CD4-positive, alpha-beta T cell (primary cell): ENCODE data around the gene IRF7. TPM values are rescaled to one million over a fixed set of nuclear protein-coding genes. Genes with fewer than 3 reads are reported as not detected.

Source experiments
- ATAC-seq: fragments of 200-7000 bp; cut with Tn5 transposase; one replicate; pipeline ENCODE4 v1.10.0; 2022; ENCODE audit warnings: mild to moderate bottlenecking; ENCODE audit not compliant: poor library complexity
- CTCF ChIA-PET: fragments of 350-600 bp; sonication (Branson Sonifier 250); formaldehyde crosslinking; loops from one replicate; lab custom pipeline; 2021; ENCODE audit warnings: antibody characterized with exemption, inconsistent platforms; lab: Charles Lee
- POLR2A ChIA-PET: fragments of 350-600 bp; sonication (Branson Sonifier 250); formaldehyde crosslinking; loops from one replicate; lab custom pipeline; 2021; ENCODE audit warnings: antibody characterized with exemption, inconsistent platforms; lab: Charles Lee
- DNase-seq, 14 experiments: peaks; one replicate each; pipeline ENCODE4 v3.0.0-alpha.2; 2013 to 2020; ENCODE audit warnings: mixed read lengths in 2 of 14
- H3K27ac ChIP-seq, 2 donors: one replicate each; pipeline versions ENCODE4 v1.5.1 to v1.7.0; 2013; ENCODE audit warnings: low read length in 2 of 2, low read depth in 1 of 2, mild to moderate bottlenecking in 1 of 2
- H3K27me3 ChIP-seq, 2 experiments: 1 replicate in 1 of 2; 2 replicates in 1 of 2; pipeline versions ENCODE4 v1.6.1 to v1.7.0; 2013; ENCODE audit warnings: low read length in 2 of 2, control low read depth in 1 of 2, mild to moderate bottlenecking in 1 of 2, moderate library complexity in 1 of 2; ENCODE audit not compliant: insufficient read depth in 2 of 2, control insufficient read depth in 1 of 2
- H3K36me3 ChIP-seq: one replicate; pipeline ENCODE4 v1.6.1; 2013; ENCODE audit warnings: low read length, control low read depth; ENCODE audit not compliant: insufficient read depth
- H3K4me1 ChIP-seq: one replicate; pipeline ENCODE4 v1.6.1; 2013; ENCODE audit warnings: low read length, control low read depth; ENCODE audit not compliant: insufficient read depth
- H3K4me3 ChIP-seq: one replicate; pipeline ENCODE4 v1.5.1; 2013; ENCODE audit warnings: mild to moderate bottlenecking, low read length, moderate library complexity
- H3K9me3 ChIP-seq, 2 experiments: 1 replicate in 1 of 2; 2 replicates in 1 of 2; pipeline versions ENCODE4 v1.6.1 to v1.7.0; 2013; ENCODE audit warnings: low read length in 2 of 2, mild to moderate bottlenecking in 2 of 2, control low read depth in 1 of 2, moderate library complexity in 1 of 2; ENCODE audit not compliant: control insufficient read depth in 1 of 2, insufficient read depth in 1 of 2
- H3K27ac Mint-ChIP-seq: one replicate; pipeline ENCODE4 v1.8.0; 2020; ENCODE audit warnings: mixed read lengths
- H3K27me3 Mint-ChIP-seq: one replicate; pipeline ENCODE4 v1.8.0; 2021; ENCODE audit warnings: mixed read lengths
- H3K36me3 Mint-ChIP-seq: one replicate; pipeline ENCODE4 v1.8.0; 2021; ENCODE audit warnings: low read depth, mixed read lengths
- H3K4me1 Mint-ChIP-seq: one replicate; pipeline ENCODE4 v1.8.0; 2021; ENCODE audit warnings: low read depth, mixed read lengths
- H3K4me3 Mint-ChIP-seq: one replicate; pipeline ENCODE4 v1.8.0; 2020; ENCODE audit warnings: mild to moderate bottlenecking, mixed read lengths
- H3K9me3 Mint-ChIP-seq: one replicate; pipeline ENCODE4 v1.8.0; 2020; ENCODE audit warnings: mixed read lengths
- CTCF ChIP-seq: fragments of 200-600 bp; IDR thresholded peaks from one replicate; pipeline ENCODE4 v1.8.0; 2022; ENCODE audit warnings: antibody characterized with exemption, mild to moderate bottlenecking
- intact Hi-C, 2 experiments: fragments of 100-400 bp; cut with DNase I in 1 of 2; cut with micrococcal nuclease in 1 of 2; formaldehyde crosslinking; loops; one replicate each; pipeline versions ENCODE4 v1.15.1 to v1.9.0; 2023 to 2025; cut with DNase I, micrococcal nuclease
- total RNA-seq, 174 experiments: library from RNA in 2 of 174; stranded (reverse) in 2 of 174; gene quantifications; one replicate each; pipeline ENCODE4 v1.2.3 and lab custom pipeline; 2021 to 2026

IRF7 gene
- total RNA-seq, 2 experiments from 2014 or later = 36.5 to 37.7 TPM

DNA sequence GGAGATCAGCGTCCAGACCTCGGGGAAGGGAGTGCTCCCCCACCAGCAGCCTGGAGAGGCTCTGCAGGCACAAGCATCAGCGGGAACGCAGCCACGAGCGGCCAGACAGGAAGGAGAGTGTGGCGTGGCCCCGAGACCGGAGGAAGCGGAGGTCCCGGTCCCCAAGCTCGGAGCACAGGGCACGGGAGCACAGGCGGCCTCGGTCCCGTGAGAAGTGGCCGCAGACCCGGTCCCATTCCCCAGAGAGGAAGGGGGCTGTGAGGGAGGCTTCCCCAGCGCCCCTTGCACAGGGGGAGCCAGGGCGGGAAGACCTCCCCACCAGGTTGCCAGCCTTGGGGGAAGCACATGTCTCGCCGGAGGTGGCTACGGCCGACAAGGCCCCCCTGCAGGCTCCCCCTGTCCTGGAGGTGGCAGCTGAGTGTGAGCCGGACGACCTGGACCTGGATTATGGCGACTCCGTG is 6.9 kb downstream of the IRF7 start:
- DNase-seq (no peak), ATAC-seq (no peak)
- peaks cover 54% of the 10 kb centered on the region for H3K36me3 Mint-ChIP-seq

GRCh38 chr11:607971-608659 is 7.6 kb downstream of the IRF7 start:
- H3K36me3 Mint-ChIP-seq = peaks cover 58% of the 10 kb centered on the region
- peaks cover 5% of the 10 kb centered on the region for H3K4me1 Mint-ChIP-seq
- ChIA-PET POLR2A (no interaction called here), CTCF (no interaction called here)
- no peak overlapping the region for H3K4me3 Mint-ChIP-seq
- Histone ChIP-seq H3K36me3 (peaks cover 96% of the 10 kb centered on the region), H3K9me3 (peaks cover 0 to 3% of the 10 kb centered on the region in 2 experiments), H3K27me3 (no peaks in the 10 kb centered on the region), H3K27ac (no peak overlapping the region), H3K4me3 (no peak overlapping the region), H3K4me1 (peaks cover 2% of the 10 kb centered on the region)
- no peaks in the 10 kb centered on the region for H3K27me3 Mint-ChIP-seq
- TF ChIP-seq CTCF = no peak
- intact Hi-C loops = no loop called here
- H3K27ac Mint-ChIP-seq = peak overlapping the region; percentile 65
- no peaks in the 10 kb centered on the region for H3K9me3 Mint-ChIP-seq
- DNase-seq (peak in 1 of 14 experiments; percentile 25), ATAC-seq (no peak)

More for the DNA sequence above, 6.9 kb downstream of the IRF7 start:
- intact Hi-C loops = no loop called here
- peaks cover 0 to 3% of the 10 kb centered on the region in 2 experiments for H3K9me3 ChIP-seq
- POLR2A ChIA-PET = no interaction called here
- peak overlapping the region; percentile 65 for H3K27ac Mint-ChIP-seq
- no peak overlapping the region for H3K27ac ChIP-seq
- no peaks in the 10 kb centered on the region for H3K27me3 Mint-ChIP-seq
- peaks cover 7% of the 10 kb centered on the region for H3K4me1 ChIP-seq
- TF ChIP-seq CTCF = no peak
- H3K36me3 ChIP-seq = peaks cover 95% of the 10 kb centered on the region
- H3K27me3 ChIP-seq = no peaks in the 10 kb centered on the region
- no peaks in the 10 kb centered on the region for H3K9me3 Mint-ChIP-seq
- H3K4me3 ChIP-seq = no peak overlapping the region
- no peak overlapping the region for H3K4me3 Mint-ChIP-seq
- CTCF ChIA-PET = no interaction called here
- peaks cover 5% of the 10 kb centered on the region for H3K4me1 Mint-ChIP-seq

DNA sequence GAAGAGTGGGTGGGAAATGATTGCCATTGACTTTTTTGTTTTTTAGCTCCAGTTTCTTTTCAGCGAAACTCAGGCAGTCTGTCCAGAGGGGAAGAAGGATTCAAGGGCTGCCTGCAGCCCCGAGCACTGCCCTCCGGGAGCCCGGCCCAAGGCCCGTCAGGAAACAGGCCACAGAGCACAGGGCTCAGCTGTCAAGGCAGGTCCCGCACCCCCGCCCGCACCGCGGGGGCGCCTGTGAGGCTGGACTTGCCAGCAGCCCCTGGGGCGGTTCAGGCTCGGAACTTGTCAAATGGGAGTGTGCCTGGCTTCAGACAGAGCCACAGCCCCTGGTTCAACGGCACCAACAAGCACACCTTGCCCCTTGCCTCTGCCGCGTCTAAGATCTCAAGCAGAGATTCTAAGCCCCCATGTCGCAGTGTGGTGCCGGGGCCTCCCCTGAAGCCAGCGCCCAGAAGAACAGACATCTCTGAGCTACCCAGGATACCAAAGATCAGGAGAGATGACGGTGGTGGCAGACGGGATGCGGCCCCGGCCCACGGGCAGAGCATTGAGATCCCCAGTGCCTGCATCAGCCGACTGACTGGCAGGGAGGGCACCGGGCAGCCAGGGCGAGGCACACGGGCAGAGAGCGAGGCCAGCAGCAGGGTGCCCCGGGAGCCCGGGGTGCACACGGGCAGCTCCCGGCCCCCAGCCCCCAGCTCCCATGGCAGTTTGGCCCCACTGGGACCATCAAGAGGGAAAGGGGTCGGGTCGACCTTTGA is 8.6 kb downstream of the IRF7 start:
- ChIA-PET POLR2A (interaction anchor here (0.6 kb wide), 1 partner anchor 1791 kb away, joined by 3 read pairs; no protein-coding TSS in a partner anchor), CTCF (interaction anchor here (0.6 kb wide), 1 partner anchor 59 kb away, joined by 3 read pairs; no protein-coding TSS in a partner anchor)
- H3K4me3 Mint-ChIP-seq = no peak overlapping the region
- intact Hi-C loops = no loop called here
- ATAC-seq (no peak), DNase-seq (peak in 1 of 14 experiments; percentile 23)
- no peaks in the 10 kb centered on the region for H3K9me3 ChIP-seq
- no peak overlapping the region for H3K27ac ChIP-seq
- H3K36me3 Mint-ChIP-seq = peaks cover 58% of the 10 kb centered on the region
- peaks cover 92% of the 10 kb centered on the region for H3K36me3 ChIP-seq
- H3K27ac Mint-ChIP-seq = no peak overlapping the region
- H3K9me3 Mint-ChIP-seq = no peaks in the 10 kb centered on the region
- no peaks in the 10 kb centered on the region for H3K27me3 ChIP-seq
- no peaks in the 10 kb centered on the region for H3K4me1 ChIP-seq
- peaks cover 3% of the 10 kb centered on the region for H3K4me1 Mint-ChIP-seq
- TF ChIP-seq CTCF = no peak
- no peaks in the 10 kb centered on the region for H3K27me3 Mint-ChIP-seq
- H3K4me3 ChIP-seq = no peak overlapping the region
